PC-3 (cell line): Measurements from ENCODE around the gene FAM229B. TPM values are rescaled to one million over a fixed set of nuclear protein-coding genes. Genes with fewer than 3 reads are reported as not detected.

ENCODE experiments used
- ATAC-seq: fragments of 200-7000 bp; cut with Tn5 transposase; 2 replicates; pipeline ENCODE4 v1.9.1; 2020; ENCODE audit warnings: mild to moderate bottlenecking, moderate library complexity
- BruUV-seq: library from RNA; stranded (reverse); fragments of 400-500 nt; replicated peaks from 2 replicates; lab custom pipeline; 2021; lab: Mats Ljungman, UMichigan
- CTCF ChIA-PET: fragments of 300-600 bp; sonication (Branson Sonifier 250); formaldehyde crosslinking; loops from one replicate; lab custom pipeline; 2022; ENCODE audit warnings: antibody characterized with exemption; lab: Charles Lee
- POLR2A ChIA-PET: fragments of 300-600 bp; sonication (Branson Sonifier 250); formaldehyde crosslinking; loops from one replicate; lab custom pipeline; 2022; ENCODE audit warnings: antibody characterized with exemption; ENCODE audit not compliant: unreplicated experiment; lab: Charles Lee
- DNase-seq: peaks from one replicate; pipeline ENCODE4 v3.0.0-alpha.2; 2015
- H2AFZ ChIP-seq: fragments of 300-600 bp; sonication (generic); 2 replicates; pipeline ENCODE4 v1.6.0; 2016; ENCODE audit warnings: antibody characterized with exemption, low read length
- H3F3A ChIP-seq: fragments of 300-600 bp; sonication (generic); one replicate; pipeline ENCODE4 v1.6.0; 2017; ENCODE audit warnings: antibody characterized with exemption, low read length, control low read depth, mild to moderate bottlenecking; ENCODE audit not compliant: unreplicated experiment
- H3K27ac ChIP-seq: fragments of 300-600 bp; sonication (generic); 2 replicates; pipeline ENCODE4 v1.5.1; 2016; ENCODE audit warnings: mild to moderate bottlenecking, low read length
- H3K27me3 ChIP-seq: fragments of 300-600 bp; sonication (generic); 2 replicates; pipeline ENCODE4 v1.6.1; 2016; ENCODE audit warnings: low read length, mixed read lengths
- H3K36me3 ChIP-seq: fragments of 300-600 bp; sonication (generic); 2 replicates; pipeline ENCODE4 v1.6.1; 2016; ENCODE audit warnings: low read depth, mixed run types, low read length, mixed read lengths
- H3K4me1 ChIP-seq: fragments of 300-600 bp; sonication (generic); 2 replicates; pipeline ENCODE4 v1.5.1; 2016; ENCODE audit warnings: low read length; ENCODE audit not compliant: insufficient read depth
- H3K4me2 ChIP-seq: fragments of 300-600 bp; sonication (generic); 2 replicates; pipeline ENCODE4 v1.6.0; 2016; ENCODE audit warnings: low read length
- H3K4me3 ChIP-seq: fragments of 300-600 bp; sonication (generic); 2 replicates; pipeline ENCODE4 v1.5.1; 2016; ENCODE audit warnings: mild to moderate bottlenecking, low read length, mixed read lengths
- H3K79me2 ChIP-seq: fragments of 300-600 bp; sonication (generic); 2 replicates; pipeline ENCODE4 v1.6.1; 2017; ENCODE audit warnings: low read length, mixed read lengths
- H3K9ac ChIP-seq: fragments of 300-600 bp; sonication (generic); 2 replicates; pipeline ENCODE4 v1.6.0; 2016; ENCODE audit warnings: mild to moderate bottlenecking, low read length
- H3K9me2 ChIP-seq: fragments of 300-600 bp; sonication (generic); replicated peaks from 2 replicates; pipeline ENCODE4 v1.6.1; 2016; ENCODE audit warnings: mixed run types, low read length, mixed read lengths
- H3K9me3 ChIP-seq: fragments of 300-600 bp; sonication (generic); 2 replicates; pipeline ENCODE4 v1.6.1; 2016; ENCODE audit warnings: low read length, mixed read lengths
- H4K20me1 ChIP-seq: fragments of 300-600 bp; sonication (generic); 2 replicates; pipeline ENCODE4 v1.6.1; 2016; ENCODE audit warnings: low read length, mixed read lengths
- EZH2 ChIP-seq: fragments of 300-600 bp; sonication (generic); IDR thresholded peaks from one replicate; pipeline ENCODE4 v1.6.1; 2017; ENCODE audit warnings: antibody characterized with exemption, mild to moderate bottlenecking, low read length; ENCODE audit not compliant: unreplicated experiment
- EZH2phosphoT487 ChIP-seq: fragments of 300-600 bp; sonication (generic); IDR thresholded peaks from 2 replicates; pipeline ENCODE4 v1.6.1; 2018; ENCODE audit warnings: mild to moderate bottlenecking, antibody characterized with exemption, low read length, borderline replicate concordance
- intact Hi-C: fragments of 100-400 bp; cut with micrococcal nuclease; formaldehyde crosslinking; loops from 2 replicates; pipeline ENCODE4 v1.9.0; 2023
- total RNA-seq: library from RNA; depleted of rRNA; stranded (reverse); fragments of >200 nt; gene quantifications from 2 replicates; pipeline ENCODE4 v1.2.3, GENCODE V29; 2014
- TF ChIP-seq, protein P1 (sequence below): fragments of 300-600 bp; sonication (generic); conservative IDR thresholded peaks from 2 replicates; pipeline ENCODE4 v1.5.1; 2017; ENCODE audit warnings: antibody characterized with exemption, low read depth, mild to moderate bottlenecking, low read length

The FAM229B gene
- total RNA-seq, 1 experiment from 2014 or later = 6.7 TPM

DNA sequence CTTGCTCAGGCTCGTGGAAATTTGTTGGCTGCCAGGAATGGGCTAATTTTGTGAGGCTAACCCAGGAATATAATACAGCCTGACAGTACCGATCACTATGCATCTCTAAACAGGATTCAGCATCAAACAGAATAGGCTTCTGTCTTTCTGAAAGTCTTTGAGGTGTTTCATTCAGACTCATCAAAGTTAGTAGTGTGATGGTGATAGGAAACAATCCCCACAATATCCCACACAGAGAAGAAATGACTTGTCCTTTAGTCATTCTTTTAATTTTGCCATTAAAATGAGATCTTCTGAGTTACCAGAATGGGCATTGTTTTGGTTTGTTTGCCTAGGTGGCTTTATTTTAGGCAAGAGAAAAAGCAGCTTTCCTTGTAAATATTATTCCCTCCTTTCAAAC lies 54.3 kb downstream of the FAM229B start:
- Histone ChIP-seq H4K20me1 (no peaks in the 10 kb centered on the region), H3K4me1 (no peaks in the 10 kb centered on the region), H3K27ac (no peak overlapping the region), H3F3A (no peaks in the 10 kb centered on the region), H3K36me3 (no peaks in the 10 kb centered on the region), H3K9ac (no peak overlapping the region), H3K9me3 (no peaks in the 10 kb centered on the region), H3K79me2 (no peaks in the 10 kb centered on the region), H3K27me3 (no peaks in the 10 kb centered on the region), H3K9me2 (no peaks in the 10 kb centered on the region), H2AFZ (no peak overlapping the region), H3K4me3 (no peak overlapping the region), H3K4me2 (no peak overlapping the region)
- DNase-seq (peak; percentile 10), ATAC-seq (peak; percentile 75)
- ChIA-PET CTCF (no interaction called here), POLR2A (no interaction called here)
- no TSS peak for BruUV-seq
- intact Hi-C loops = no loop called here
- TF ChIP-seq EZH2 (no peak), EZH2phosphoT487 (no peak)
- TF ChIP-seq, protein P1, sequence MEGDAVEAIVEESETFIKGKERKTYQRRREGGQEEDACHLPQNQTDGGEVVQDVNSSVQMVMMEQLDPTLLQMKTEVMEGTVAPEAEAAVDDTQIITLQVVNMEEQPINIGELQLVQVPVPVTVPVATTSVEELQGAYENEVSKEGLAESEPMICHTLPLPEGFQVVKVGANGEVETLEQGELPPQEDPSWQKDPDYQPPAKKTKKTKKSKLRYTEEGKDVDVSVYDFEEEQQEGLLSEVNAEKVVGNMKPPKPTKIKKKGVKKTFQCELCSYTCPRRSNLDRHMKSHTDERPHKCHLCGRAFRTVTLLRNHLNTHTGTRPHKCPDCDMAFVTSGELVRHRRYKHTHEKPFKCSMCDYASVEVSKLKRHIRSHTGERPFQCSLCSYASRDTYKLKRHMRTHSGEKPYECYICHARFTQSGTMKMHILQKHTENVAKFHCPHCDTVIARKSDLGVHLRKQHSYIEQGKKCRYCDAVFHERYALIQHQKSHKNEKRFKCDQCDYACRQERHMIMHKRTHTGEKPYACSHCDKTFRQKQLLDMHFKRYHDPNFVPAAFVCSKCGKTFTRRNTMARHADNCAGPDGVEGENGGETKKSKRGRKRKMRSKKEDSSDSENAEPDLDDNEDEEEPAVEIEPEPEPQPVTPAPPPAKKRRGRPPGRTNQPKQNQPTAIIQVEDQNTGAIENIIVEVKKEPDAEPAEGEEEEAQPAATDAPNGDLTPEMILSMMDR = no peak

GRCh38 chr6:112144145-112144926 lies 56.9 kb downstream of the FAM229B start:
- Histone ChIP-seq H3K9ac (no peak overlapping the region), H3K27me3 (no peaks in the 10 kb centered on the region), H3K27ac (no peak overlapping the region), H3K4me2 (no peak overlapping the region), H2AFZ (no peak overlapping the region), H3K9me2 (no peaks in the 10 kb centered on the region), H4K20me1 (no peaks in the 10 kb centered on the region), H3K79me2 (no peaks in the 10 kb centered on the region), H3K9me3 (no peaks in the 10 kb centered on the region), H3F3A (no peaks in the 10 kb centered on the region), H3K36me3 (no peaks in the 10 kb centered on the region), H3K4me1 (no peaks in the 10 kb centered on the region), H3K4me3 (no peak overlapping the region)
- DNase-seq = no peak
- no TSS peak for BruUV-seq
- CTCF ChIA-PET = no interaction called here
- TF ChIP-seq EZH2 = no peak
- TF ChIP-seq, protein P1 = no peak
- TF ChIP-seq EZH2phosphoT487 = no peak
- no peak for ATAC-seq
- POLR2A ChIA-PET = no interaction called here
- intact Hi-C loops = no loop called here

GRCh38 chr6:112145080-112145573 lies 57.7 kb downstream of the FAM229B start:
- no peaks in the 10 kb centered on the region for H3K9me2 ChIP-seq
- H2AFZ ChIP-seq = no peak overlapping the region
- intact Hi-C loops = no loop called here
- no peaks in the 10 kb centered on the region for H3K9me3 ChIP-seq
- no TSS peak for BruUV-seq
- no peaks in the 10 kb centered on the region for H3F3A ChIP-seq
- H3K27me3 ChIP-seq = no peaks in the 10 kb centered on the region
- no peak for DNase-seq
- no peaks in the 10 kb centered on the region for H3K79me2 ChIP-seq
- no peak for ATAC-seq
- TF ChIP-seq EZH2 = no peak
- no peak overlapping the region for H3K4me3 ChIP-seq
- H4K20me1 ChIP-seq = no peaks in the 10 kb centered on the region
- no peaks in the 10 kb centered on the region for H3K36me3 ChIP-seq
- no peak overlapping the region for H3K4me2 ChIP-seq
- no peak overlapping the region for H3K27ac ChIP-seq
- POLR2A ChIA-PET = no interaction called here
- H3K4me1 ChIP-seq = no peaks in the 10 kb centered on the region
- CTCF ChIA-PET = no interaction called here
- no peak overlapping the region for H3K9ac ChIP-seq
